Caco-2 (cell line): ENCODE data around the gene TUNAR. TPM values are rescaled to one million over a fixed set of nuclear protein-coding genes. Genes with fewer than 3 reads are reported as not detected.
A peak's percentile ranks its signal among the peaks of the same experiment; 100 is the strongest.

ENCODE experiments used
- BruUV-seq: library from RNA; stranded (reverse); fragments of 400-500 nt; replicated peaks from 2 replicates; lab custom pipeline; 2021; lab: Mats Ljungman, UMichigan
- CTCF ChIA-PET: fragments of 300-600 bp; sonication (Branson Sonifier 250); formaldehyde crosslinking; loops from one replicate; lab custom pipeline; 2022; ENCODE audit warnings: antibody characterized with exemption; lab: Charles Lee
- POLR2A ChIA-PET: fragments of 300-600 bp; sonication (Branson Sonifier 250); formaldehyde crosslinking; loops from one replicate; lab custom pipeline; 2022; ENCODE audit warnings: antibody characterized with exemption; lab: Charles Lee
- DNase-seq, 2 experiments: peaks; one replicate each; pipeline versions ENCODE4 v3.0.0 to v3.0.0-alpha.2; 2020 to 2022
- H3K27me3 ChIP-seq: replicated peaks from 2 replicates; pipeline ENCODE4 v1.6.0; 2011; ENCODE audit warnings: low read length; ENCODE audit not compliant: control insufficient read depth, insufficient read depth
- H3K36me3 ChIP-seq: 2 replicates; pipeline ENCODE4 v1.5.1; 2011; ENCODE audit warnings: low read length; ENCODE audit not compliant: control insufficient read depth, insufficient read depth
- H3K4me1 ChIP-seq: fragments of 250-450 bp; sonication (Bioruptor Pico); 2 replicates; pipeline ENCODE4 v1.5.1; 2020; ENCODE audit warnings: mild to moderate bottlenecking
- H3K4me3 ChIP-seq: 2 replicates; pipeline ENCODE4 v1.5.1; 2011; ENCODE audit warnings: low read depth, mild to moderate bottlenecking, control low read depth, low read length
- H3K9me3 ChIP-seq: fragments of 250-450 bp; sonication (Bioruptor Pico); 2 replicates; pipeline ENCODE4 v1.5.1; 2020; ENCODE audit warnings: mild to moderate bottlenecking, moderate library complexity
- H3K27ac Mint-ChIP-seq: one replicate; pipeline ENCODE4 v1.8.0; 2022; ENCODE audit warnings: mixed read lengths; ENCODE audit not compliant: unreplicated experiment
- H3K27me3 Mint-ChIP-seq: one replicate; pipeline ENCODE4 v1.8.0; 2022; ENCODE audit warnings: mixed read lengths; ENCODE audit not compliant: insufficient read depth, unreplicated experiment
- H3K36me3 Mint-ChIP-seq: one replicate; pipeline ENCODE4 v1.8.0; 2022; ENCODE audit warnings: mild to moderate bottlenecking, mixed read lengths; ENCODE audit not compliant: insufficient read depth, unreplicated experiment
- H3K4me1 Mint-ChIP-seq: one replicate; pipeline ENCODE4 v1.8.0; 2022; ENCODE audit warnings: low read depth, mixed read lengths; ENCODE audit not compliant: unreplicated experiment
- H3K4me3 Mint-ChIP-seq: one replicate; pipeline ENCODE4 v1.8.0; 2022; ENCODE audit warnings: mild to moderate bottlenecking, moderate library complexity, mixed read lengths; ENCODE audit not compliant: unreplicated experiment
- H3K9me3 Mint-ChIP-seq: one replicate; pipeline ENCODE4 v1.8.0; 2022; ENCODE audit warnings: mixed read lengths; ENCODE audit not compliant: unreplicated experiment
- intact Hi-C: fragments of 100-400 bp; cut with micrococcal nuclease; formaldehyde crosslinking; loops from one replicate; pipeline ENCODE4 v1.10.0; 2022; ENCODE audit not compliant: unreplicated experiment
- total RNA-seq: library from RNA; stranded (reverse); gene quantifications from 2 replicates; pipeline ENCODE4 v1.2.3, GENCODE V29; 2022
- TF ChIP-seq, protein P1 (sequence below), 2 experiments: fragments of 200-600 bp in 1 of 2; IDR thresholded peaks; 1 replicate in 1 of 2; 2 replicates in 1 of 2; pipeline versions ENCODE4 v1.5.1 to v1.8.0; 2011 to 2022; ENCODE audit warnings: antibody characterized with exemption in 1 of 2, control low read depth in 1 of 2, inconsistent platforms in 1 of 2, low read depth in 1 of 2, low read length in 1 of 2, mild to moderate bottlenecking in 1 of 2, moderate library complexity in 1 of 2; ENCODE audit not compliant: insufficient read depth in 1 of 2, severe bottlenecking in 1 of 2, unreplicated experiment in 1 of 2

Gene TUNAR
- total RNA-seq, 1 experiment from 2014 or later = not detected

DNA sequence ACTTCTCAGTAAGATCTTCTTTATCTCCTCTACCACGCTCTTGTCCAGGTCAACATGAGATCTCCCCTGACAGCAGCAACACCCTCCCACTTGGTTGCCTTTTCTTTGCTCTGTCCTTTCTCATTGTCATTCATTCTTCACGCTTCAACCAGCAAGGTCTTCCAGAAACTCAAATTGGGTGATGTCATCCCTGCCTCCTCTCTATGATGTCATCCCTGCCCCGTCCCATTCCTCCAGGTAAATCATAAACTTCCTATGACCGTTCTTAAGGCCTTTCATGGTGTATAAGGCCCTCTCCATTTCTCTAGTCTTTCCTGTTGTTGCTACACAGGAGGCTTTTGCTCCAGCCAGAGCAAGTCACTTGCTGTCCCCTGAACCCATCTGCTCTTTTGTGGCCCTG is 17.7 kb upstream of the TUNAR start:
- no peaks in the 10 kb centered on the region for H3K9me3 Mint-ChIP-seq
- H3K4me1 Mint-ChIP-seq = no peaks in the 10 kb centered on the region
- ChIA-PET CTCF (no interaction called here), POLR2A (no interaction called here)
- TF ChIP-seq, protein P1, sequence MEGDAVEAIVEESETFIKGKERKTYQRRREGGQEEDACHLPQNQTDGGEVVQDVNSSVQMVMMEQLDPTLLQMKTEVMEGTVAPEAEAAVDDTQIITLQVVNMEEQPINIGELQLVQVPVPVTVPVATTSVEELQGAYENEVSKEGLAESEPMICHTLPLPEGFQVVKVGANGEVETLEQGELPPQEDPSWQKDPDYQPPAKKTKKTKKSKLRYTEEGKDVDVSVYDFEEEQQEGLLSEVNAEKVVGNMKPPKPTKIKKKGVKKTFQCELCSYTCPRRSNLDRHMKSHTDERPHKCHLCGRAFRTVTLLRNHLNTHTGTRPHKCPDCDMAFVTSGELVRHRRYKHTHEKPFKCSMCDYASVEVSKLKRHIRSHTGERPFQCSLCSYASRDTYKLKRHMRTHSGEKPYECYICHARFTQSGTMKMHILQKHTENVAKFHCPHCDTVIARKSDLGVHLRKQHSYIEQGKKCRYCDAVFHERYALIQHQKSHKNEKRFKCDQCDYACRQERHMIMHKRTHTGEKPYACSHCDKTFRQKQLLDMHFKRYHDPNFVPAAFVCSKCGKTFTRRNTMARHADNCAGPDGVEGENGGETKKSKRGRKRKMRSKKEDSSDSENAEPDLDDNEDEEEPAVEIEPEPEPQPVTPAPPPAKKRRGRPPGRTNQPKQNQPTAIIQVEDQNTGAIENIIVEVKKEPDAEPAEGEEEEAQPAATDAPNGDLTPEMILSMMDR (IDR thresholded peaks at IDR 0.05; ENCODE audit: insufficient read depth in 1 of 2, low read depth in 1 of 2, low read length in 1 of 2, severe bottlenecking in 1 of 2, unreplicated experiment in 1 of 2) = no peak
- BruUV-seq = no TSS peak
- Histone ChIP-seq H3K36me3 (no peaks in the 10 kb centered on the region), H3K27me3 (no peaks in the 10 kb centered on the region), H3K4me3 (no peak overlapping the region), H3K9me3 (no peaks in the 10 kb centered on the region), H3K4me1 (no peaks in the 10 kb centered on the region)
- no peak overlapping the region for H3K4me3 Mint-ChIP-seq
- H3K27ac Mint-ChIP-seq = no peak overlapping the region
- H3K27me3 Mint-ChIP-seq = peaks cover 14% of the 10 kb centered on the region
- intact Hi-C loops = no loop called here
- H3K36me3 Mint-ChIP-seq = no peaks in the 10 kb centered on the region
- DNase-seq = no peak

- Mint-ChIP-seq H3K27ac (no peak overlapping the region), H3K36me3 (no peaks in the 10 kb centered on the region), H3K4me3 (no peak overlapping the region), H3K9me3 (no peaks in the 10 kb centered on the region), H3K4me1 (no peaks in the 10 kb centered on the region), H3K27me3 (peaks cover 8% of the 10 kb centered on the region)
- ChIA-PET POLR2A (no interaction called here), CTCF (no interaction called here)
- H3K4me1 ChIP-seq = no peaks in the 10 kb centered on the region
- H3K36me3 ChIP-seq = no peaks in the 10 kb centered on the region
- BruUV-seq = no TSS peak
- intact Hi-C loops = no loop called here
- no peak overlapping the region for H3K4me3 ChIP-seq
- H3K9me3 ChIP-seq = no peaks in the 10 kb centered on the region
- DNase-seq = peak in 1 of 2 experiments; percentile 14
- no peaks in the 10 kb centered on the region for H3K27me3 ChIP-seq
- TF ChIP-seq, protein P1 (IDR thresholded peaks at IDR 0.05; ENCODE audit: insufficient read depth in 1 of 2, low read depth in 1 of 2, low read length in 1 of 2, severe bottlenecking in 1 of 2, unreplicated experiment in 1 of 2) = no peak
Observed at GRCh38 chr14:95862243-95862642, 14.4 kb upstream of the TUNAR start.

DNA sequence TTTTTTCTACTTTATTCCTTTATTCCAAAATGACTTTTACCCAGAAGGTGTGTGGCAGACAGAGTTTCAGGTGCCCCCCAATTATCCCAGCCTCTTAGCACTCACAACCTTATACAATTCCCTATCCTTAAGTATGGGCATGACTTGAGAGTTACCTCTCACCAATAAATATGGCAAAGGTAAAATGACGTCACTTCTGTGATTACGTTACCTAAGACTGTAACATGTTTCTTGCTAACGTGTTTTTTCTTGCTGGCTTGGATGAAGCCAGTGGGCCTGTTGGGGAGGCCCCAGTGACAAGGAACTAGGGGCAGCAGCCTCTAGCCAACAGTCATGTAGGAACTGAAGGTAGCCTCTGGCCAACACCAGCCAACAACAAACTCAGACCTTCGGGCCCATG is 13.3 kb upstream of the TUNAR start:
- BruUV-seq = no TSS peak
- no peak overlapping the region for H3K27ac Mint-ChIP-seq
- H3K9me3 Mint-ChIP-seq = no peaks in the 10 kb centered on the region
- Histone ChIP-seq H3K4me3 (no peak overlapping the region), H3K36me3 (no peaks in the 10 kb centered on the region), H3K27me3 (no peaks in the 10 kb centered on the region), H3K4me1 (no peaks in the 10 kb centered on the region), H3K9me3 (no peaks in the 10 kb centered on the region)
- TF ChIP-seq, protein P1 (IDR thresholded peaks at IDR 0.05; ENCODE audit: insufficient read depth in 1 of 2, low read depth in 1 of 2, low read length in 1 of 2, severe bottlenecking in 1 of 2, unreplicated experiment in 1 of 2) = no peak
- no peaks in the 10 kb centered on the region for H3K4me1 Mint-ChIP-seq
- DNase-seq = no peak
- POLR2A ChIA-PET = no interaction called here
- CTCF ChIA-PET = no interaction called here
- H3K4me3 Mint-ChIP-seq = no peak overlapping the region
- peaks cover 11% of the 10 kb centered on the region for H3K27me3 Mint-ChIP-seq
- H3K36me3 Mint-ChIP-seq = no peaks in the 10 kb centered on the region
- intact Hi-C loops = no loop called here
